Islet precursor cell (in vitro differentiated cells): ENCODE results near the gene FRS3.

Source experiments
- DNase-seq: peaks from one replicate; pipeline ENCODE4 v3.0.0-alpha.2; 2018

FRS3 gene

GRCh38 chr6:41790045-41790444 lies 10.3 kb upstream of the FRS3 start:
- DNase-seq, result no peak

- no peak for DNase-seq
These were observed 9.7 kb upstream of the FRS3 start for GRCh38 chr6:41789390-41789724.

- peak; percentile 97 for DNase-seq
These were observed 7.7 kb upstream of the FRS3 start, which contains the start of gene TOMM6 for GRCh38 chr6:41787219-41787917. TSS of gene TOMM6 (plus strand) at chr6:41787694. CDS start at chr6:41787698, 4 bp downstream.

GRCh38 chr6:41786451-41787218 lies 6.9 kb upstream of the FRS3 start:
- peak; percentile 92 for DNase-seq

- DNase-seq, result peak; percentile 64
These were observed 6.2 kb upstream of the FRS3 start for GRCh38 chr6:41785689-41786450.

- no peak for DNase-seq
These were observed 5.6 kb upstream of the FRS3 start for GRCh38 chr6:41785254-41785653.

GRCh38 chr6:41784581-41785171 lies 5.0 kb upstream of the FRS3 start:
- DNase-seq, result peak; percentile 74

GRCh38 chr6:41783106-41783780 lies 3.5 kb upstream of the FRS3 start:
- DNase-seq, result no peak

- DNase-seq, result no peak
These were observed 1.6 kb upstream of the FRS3 start for GRCh38 chr6:41781366-41781730.

- DNase-seq, result no peak
These were observed 1.1 kb upstream of the FRS3 start, which contains the start of gene PRICKLE4 for GRCh38 chr6:41780551-41781365. TSS of gene PRICKLE4 (plus strand) at chr6:41780782. CDS start at chr6:41783474, 2,692 bp downstream.

GRCh38 chr6:41779336-41779735 lies 364 bp downstream of the FRS3 start:
- no peak for DNase-seq

GRCh38 chr6:41778895-41779294 lies 805 bp downstream of the FRS3 start:
- DNase-seq, result no peak

GRCh38 chr6:41777551-41778285 lies 2.0 kb downstream of the FRS3 start:
- DNase-seq, result no peak

GRCh38 chr6:41775293-41775882 lies 4.3 kb downstream of the FRS3 start:
- no peak for DNase-seq

- no peak for DNase-seq
These were observed 4.9 kb downstream of the FRS3 start for GRCh38 chr6:41774841-41775240.

- peak; percentile 40 for DNase-seq
These were observed 8.4 kb downstream of the FRS3 start for GRCh38 chr6:41771058-41771983.

GRCh38 chr6:41770381-41771057 lies 9.2 kb downstream of the FRS3 start:
- DNase-seq, result peak; percentile 35

GRCh38 chr6:41769376-41769775 lies 10.3 kb downstream of the FRS3 start:
- DNase-seq, result peak; percentile 35
